Stimulated activated CD8-positive, alpha-beta memory T cell treated with anti-CD3 and anti-CD28 coated beads, Interleukin-4, amount 100 ng/mL, for 24 hours (primary cell): Measurements from ENCODE around the gene AP4M1.
A peak's percentile ranks its signal among the peaks of the same experiment; 100 is the strongest.

Experiments used
- DNase-seq: peaks from one replicate; pipeline ENCODE4 v3.0.0-alpha.2; 2020; ENCODE audit warnings: low read depth

The AP4M1 gene

GRCh38 chr7:100101016-100101862 lies at the start of gene AP4M1, which contains the start of gene MCM7:
TSS of gene AP4M1 (plus strand) at chr7:100101643. CDS start at chr7:100101715, 72 bp downstream.
TSS of gene MCM7 (minus strand) at chr7:100101397. CDS start at chr7:100101294, 103 bp downstream.
- DNase-seq: peak; percentile 98

DNA sequence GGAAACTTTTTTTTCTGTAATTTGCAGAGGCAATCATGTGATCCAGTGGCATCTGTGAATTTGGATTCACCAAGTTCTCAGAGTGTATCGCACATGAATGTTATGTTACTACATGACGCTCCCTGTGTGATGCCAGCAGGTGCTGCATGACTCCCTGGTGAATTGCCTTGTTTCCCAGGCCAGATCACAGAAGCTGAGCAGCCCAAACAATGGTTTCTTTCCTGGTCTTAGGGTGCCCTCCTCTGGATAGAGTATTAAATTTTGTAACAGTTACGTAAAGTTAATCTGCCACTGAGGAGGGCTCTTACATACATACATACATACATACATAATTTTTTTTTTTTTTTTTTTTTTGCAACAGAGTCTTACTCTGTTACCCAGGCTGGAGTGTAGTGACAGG lies 48.2 kb upstream of the AP4M1 start:
- DNase-seq: no peak

DNA sequence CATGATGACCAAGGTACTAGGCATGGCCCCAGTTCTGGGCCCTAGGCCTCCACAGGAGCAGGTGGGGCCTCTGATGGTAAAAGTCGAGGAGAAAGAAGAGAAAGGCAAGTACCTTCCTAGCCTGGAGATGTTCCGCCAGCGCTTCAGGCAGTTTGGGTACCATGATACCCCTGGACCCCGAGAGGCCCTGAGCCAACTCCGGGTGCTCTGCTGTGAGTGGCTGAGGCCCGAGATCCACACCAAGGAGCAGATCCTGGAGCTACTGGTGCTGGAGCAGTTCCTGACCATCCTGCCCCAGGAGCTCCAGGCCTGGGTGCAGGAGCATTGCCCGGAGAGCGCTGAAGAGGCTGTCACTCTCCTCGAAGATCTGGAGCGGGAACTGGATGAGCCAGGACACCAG lies 44.4 kb upstream of the AP4M1 start:
- DNase-seq: no peak

DNA sequence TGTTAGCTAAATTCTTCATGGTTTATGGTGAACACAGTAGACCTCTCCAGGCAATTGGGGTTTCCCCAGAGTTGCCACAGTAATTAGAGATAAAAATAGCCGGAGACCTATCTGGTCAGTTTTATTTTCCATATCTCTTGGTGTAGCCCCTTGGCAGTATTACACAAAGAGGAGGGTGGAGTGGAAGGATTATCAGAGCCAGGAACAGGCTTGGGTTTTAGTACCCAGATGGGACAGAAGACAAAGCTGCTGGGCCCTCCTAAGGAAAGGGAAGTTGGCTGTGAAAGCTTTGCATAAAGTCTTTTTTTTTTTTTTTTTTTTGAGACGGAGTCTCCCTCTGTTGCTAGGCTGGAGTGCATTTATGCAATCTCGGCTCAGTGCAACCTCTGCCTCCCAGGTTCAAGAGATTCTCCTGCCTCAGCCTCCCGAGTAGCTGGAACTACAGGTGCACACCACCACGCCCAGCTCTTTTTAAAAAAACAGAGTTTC lies 42.1 kb upstream of the AP4M1 start:
- DNase-seq: no peak

DNA sequence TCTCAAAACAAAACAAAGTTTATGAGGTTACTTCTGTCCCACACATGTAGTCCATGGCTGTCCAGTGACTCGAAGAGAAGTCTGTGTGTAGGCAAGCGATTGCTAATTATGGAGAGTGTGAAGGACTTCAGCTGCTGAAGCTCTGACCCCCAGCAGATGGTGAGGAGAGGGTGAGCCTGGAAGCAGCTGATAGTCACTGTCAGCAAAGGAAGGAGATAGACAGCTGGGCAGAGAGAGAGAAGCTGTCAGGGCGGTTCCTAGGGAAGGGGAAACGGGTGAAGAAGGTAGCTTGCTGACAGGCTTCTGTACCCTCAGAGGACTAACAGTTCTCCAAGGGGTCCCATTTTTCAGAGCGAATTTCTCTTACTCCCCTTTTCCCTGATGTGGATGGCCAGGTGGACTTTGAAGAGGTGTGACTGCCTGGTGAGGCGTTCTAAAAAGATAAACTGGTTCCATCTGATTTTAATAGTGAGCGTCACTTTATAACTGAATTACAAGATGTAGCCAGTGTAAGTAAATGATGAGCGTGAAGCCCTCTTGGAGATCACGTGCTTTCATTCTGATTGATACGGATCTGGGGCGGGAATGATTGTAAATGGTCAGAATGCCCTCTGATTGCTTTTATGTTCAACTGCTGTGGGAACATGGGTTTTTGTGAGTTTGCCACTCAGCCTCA lies 39.8 kb upstream of the AP4M1 start:
- no peak for DNase-seq

- no peak for DNase-seq
Observed at GRCh38 chr7:100063376-100063775, 38.1 kb upstream of the AP4M1 start.

- no peak for DNase-seq
Observed at GRCh38 chr7:100064162-100064561, 37.3 kb upstream of the AP4M1 start.

DNA sequence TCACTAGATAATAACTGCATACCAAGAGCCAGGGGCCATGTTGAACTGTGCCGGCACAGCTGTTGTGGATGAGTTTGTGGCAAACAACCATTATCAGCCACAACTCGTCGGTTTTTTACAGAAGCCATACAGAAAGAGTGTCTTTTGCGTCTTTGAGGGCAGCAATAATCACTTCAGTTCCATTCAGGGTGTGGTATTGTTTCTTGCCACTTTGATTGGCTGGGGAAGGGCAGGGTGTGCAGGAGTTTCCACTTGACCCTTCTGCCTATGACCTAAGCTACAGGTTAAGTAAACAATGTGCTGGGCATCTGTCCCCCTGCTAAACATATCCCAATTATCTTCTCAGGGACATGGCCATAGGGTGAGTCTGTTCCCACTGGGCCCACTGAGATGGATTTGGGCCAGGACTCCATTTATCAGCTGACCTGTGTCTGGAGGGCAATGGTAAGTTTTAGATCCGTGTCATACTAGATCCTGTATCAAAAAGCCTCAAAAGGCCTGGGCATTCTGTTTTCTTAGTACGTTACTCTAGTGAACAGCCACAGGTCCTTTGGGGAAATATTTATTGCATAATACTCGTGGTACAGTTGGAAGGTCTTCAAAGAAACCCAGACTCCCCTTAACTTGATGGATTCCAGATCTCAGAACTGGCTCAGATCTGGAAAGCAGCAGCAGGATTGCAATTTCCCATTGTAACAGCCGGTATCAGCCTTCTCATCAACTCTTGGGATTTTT lies 35.8 kb upstream of the AP4M1 start:
- DNase-seq: no peak

GRCh38 chr7:100066953-100067352 lies 34.5 kb upstream of the AP4M1 start:
- DNase-seq: no peak

DNA sequence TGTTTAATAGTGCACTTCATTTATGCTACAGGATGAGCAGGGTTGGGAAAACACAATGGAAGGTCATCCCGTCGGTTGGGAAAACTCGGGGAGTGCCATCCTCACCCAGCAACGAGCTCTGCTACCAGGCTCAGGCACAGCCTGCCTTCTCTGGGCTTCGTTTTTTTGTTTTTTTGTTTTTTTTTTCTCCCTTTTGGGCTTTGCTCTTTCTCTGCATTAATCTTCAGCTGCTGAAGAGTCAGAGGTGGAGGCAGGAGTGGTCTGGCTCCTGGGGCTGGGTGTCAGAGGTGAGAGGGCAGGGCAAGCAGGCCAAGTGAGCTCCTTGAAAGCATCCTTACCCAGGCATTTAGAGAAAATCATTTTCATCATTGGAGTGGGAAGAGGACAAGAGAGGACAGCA lies 31.5 kb upstream of the AP4M1 start:
- no peak for DNase-seq

GRCh38 chr7:100071018-100071723 lies 30.3 kb upstream of the AP4M1 start:
- no peak for DNase-seq

- DNase-seq: no peak
Observed at GRCh38 chr7:100072462-100072861, 29.0 kb upstream of the AP4M1 start.

DNA sequence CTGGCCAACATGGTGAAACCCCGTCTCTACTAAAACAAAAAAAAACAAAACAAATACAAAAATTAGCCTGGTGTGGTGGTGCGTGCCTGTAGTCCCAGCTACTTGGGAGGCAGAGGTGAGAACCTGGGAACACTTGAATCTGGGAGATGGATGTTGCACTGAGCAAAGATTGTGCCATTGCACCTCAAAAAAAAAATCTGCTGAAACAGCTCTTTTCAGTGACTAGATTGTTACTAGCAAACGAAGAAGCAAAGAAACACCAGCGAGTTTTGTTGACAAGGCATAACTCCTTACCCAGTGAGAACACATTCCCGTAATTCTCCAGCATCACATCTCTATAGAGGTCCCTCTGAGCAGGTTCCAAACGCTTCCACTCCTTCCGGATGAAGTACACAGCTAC lies 26.6 kb upstream of the AP4M1 start:
- DNase-seq: no peak

DNA sequence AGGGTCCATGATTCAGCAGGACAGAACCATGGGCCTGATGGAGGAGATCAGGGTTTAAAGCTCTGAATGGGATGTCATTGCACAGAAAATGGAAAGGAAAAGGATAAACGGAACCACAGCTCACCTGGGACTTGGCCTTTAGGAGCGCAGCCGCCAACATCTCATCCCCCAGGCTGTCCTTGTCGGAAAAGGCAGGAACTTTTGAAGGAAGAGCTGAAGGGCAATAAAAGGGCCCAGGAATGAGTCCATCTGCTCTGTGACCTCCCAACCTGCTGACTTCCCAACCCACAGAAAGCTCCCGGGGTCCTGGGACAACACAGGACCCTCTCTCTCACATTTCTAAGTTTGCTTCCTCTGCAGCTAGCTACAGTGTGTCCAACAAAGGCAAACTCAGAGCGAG lies 26.0 kb upstream of the AP4M1 start:
- no peak for DNase-seq

GRCh38 chr7:100077205-100077604 lies 24.2 kb upstream of the AP4M1 start:
- DNase-seq: no peak

- no peak for DNase-seq
Observed at GRCh38 chr7:100079024-100079560, 22.4 kb upstream of the AP4M1 start.

DNA sequence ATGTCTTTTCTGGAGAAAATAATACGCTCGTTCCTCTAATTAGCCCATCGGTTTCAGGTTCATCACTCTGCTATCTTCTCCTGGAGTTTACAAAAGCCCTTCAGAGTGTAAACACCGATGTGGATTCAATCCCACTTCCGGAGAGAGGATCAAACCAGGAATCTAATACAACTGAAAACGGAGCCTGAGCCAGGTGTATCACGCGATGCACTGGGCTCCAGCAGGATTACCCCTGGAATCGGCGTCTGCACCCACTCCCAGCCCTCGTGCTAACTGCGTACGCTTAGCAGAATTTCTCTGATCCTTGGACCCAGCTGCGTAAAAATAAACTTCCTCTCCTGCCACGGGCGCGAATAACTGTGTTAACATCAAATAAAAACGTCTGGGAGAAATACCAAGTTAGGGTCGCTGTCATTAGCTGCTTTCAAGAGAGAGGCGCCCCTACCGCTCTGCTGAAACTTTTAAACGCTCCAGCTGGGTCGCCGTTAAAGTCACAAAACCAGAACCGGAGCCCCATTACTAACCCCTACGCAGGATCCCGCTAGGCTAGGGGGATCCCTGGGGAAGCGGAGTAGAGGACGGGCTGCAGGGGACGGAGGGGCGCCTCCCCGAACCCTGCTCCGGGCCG lies 20.4 kb upstream of the AP4M1 start:
- DNase-seq: no peak

DNA sequence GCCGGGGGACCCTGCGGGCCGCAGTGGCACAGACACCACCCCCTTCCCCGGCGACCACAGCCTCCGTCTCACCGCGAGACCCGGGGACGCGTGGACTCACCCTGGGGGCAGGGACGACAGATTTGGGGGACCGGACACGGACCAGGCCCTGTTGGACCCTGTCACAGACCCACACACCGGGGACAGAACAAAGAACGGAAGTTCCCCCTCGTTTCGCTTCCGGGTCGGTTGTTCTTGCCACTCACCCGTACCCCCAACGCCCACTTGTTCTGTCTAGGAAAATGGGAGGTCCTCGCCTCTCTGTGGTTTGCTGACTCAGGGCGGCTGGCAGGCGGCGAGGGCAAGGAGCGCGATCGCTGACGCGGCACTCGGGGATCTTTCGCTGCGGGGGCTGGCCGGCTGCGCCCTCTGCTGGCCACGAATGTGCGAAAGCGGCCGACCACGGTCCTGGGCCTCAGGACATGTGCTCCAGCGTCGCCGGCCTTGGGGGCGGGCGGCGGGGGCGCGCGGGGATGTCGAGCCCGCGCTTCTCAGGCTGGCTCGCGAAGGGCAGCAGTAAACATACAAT lies 19.8 kb upstream of the AP4M1 start, which contains the start of gene ZNF3:
ZNF3 (minus strand) TSS at position 189 of the 568 bp plus-strand sequence. CDS start 4,366 bp downstream, outside the sequence.
- peak; percentile 95 for DNase-seq

DNA sequence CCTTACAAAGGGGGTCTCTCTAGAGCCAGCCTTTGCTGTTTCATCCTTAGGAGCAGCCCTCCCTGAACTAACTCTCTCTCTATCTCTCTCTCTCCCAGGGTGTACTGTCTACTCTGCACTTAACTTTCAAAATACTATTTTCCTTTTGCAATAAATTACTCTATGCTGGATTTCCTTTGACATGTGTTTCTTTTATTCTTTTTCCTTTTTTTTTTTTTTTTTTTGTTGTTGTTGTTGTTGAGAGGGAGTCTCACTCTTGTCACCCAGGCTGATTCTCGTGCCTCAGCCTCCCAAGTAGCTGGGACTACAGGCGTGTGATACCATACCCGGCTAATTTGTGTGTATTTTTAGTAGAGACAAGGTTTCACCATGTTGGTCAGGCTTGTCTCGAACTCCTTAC lies 18.5 kb upstream of the AP4M1 start:
- DNase-seq: no peak

DNA sequence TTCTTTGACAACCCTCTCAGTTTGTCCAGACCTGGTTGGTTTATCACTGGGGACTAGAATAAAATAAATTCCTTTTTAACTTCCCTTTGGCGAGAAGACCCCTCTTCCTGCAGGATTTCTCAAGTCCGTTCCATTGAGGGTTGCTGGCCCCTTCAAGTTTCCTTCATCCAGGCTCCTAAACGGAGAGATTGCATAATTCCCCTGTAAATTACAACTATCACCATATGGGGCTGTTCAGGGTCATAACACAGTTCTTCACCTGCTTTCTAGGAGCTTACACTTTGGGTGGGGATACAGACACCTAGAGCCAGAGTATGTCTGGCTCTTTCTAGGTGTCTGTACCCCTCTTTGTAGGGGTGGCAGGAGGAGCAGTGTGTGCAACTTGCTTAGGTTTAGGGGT lies 15.9 kb upstream of the AP4M1 start:
- DNase-seq: no peak
